HepG2 (cell line): ENCODE results near the gene GADD45A. TPM values are rescaled to one million over a fixed set of nuclear protein-coding genes. Genes with fewer than 3 reads are reported as not detected.

Experiments used
- ATAC-seq: fragments of 200-7000 bp; cut with Tn5 transposase; 3 replicates; pipeline ENCODE4 v1.9.1; 2020; ENCODE audit warnings: mild to moderate bottlenecking, moderate library complexity
- BruUV-seq: library from RNA; stranded (reverse); fragments of 400-500 nt; replicated peaks from 2 replicates; lab custom pipeline; 2021; lab: Mats Ljungman, UMichigan
- CTCF ChIA-PET: fragments of 300-600 bp; formaldehyde crosslinking; extraction: SDS; loops from one replicate; lab custom pipeline; 2021; ENCODE audit warnings: low total read pairs, inconsistent platforms, low intra/inter-chr PET ratio; lab: Yijun Ruan, JAX
- POLR2A ChIA-PET: fragments of 350-600 bp; sonication (Branson Sonifier 250); formaldehyde crosslinking; loops from one replicate; lab custom pipeline; 2020; ENCODE audit warnings: antibody characterized with exemption, inconsistent platforms; lab: Yijun Ruan, JAX
- DNase-seq: peaks from one replicate; pipeline ENCODE4 v3.0.0-alpha.2; 2015; ENCODE audit warnings: low spot score
- FAIRE-seq: peaks from 3 replicates; lab custom pipeline; 2011; peaks lifted over from hg19 to GRCh38; lab: Jason Lieb, UNC
- H2AFZ ChIP-seq: one replicate; pipeline ENCODE4 v1.6.1; 2011; ENCODE audit warnings: low read length, inconsistent platforms
- H3K27ac ChIP-seq: fragments of 300-600 bp; 3 replicates; pipeline ENCODE4 v1.8.0; 2011; ENCODE audit warnings: mixed run types, mild to moderate bottlenecking, mixed read lengths, low read length, inconsistent platforms; ENCODE audit not compliant: insufficient read depth; ENCODE audit errors: extremely low read length
- H3K27me3 ChIP-seq, 2 experiments: fragments of 200-600 bp in 1 of 2; 2 replicates in 1 of 2; 3 replicates in 1 of 2; pipeline versions ENCODE4 v1.6.0 to v1.8.0; 2011; ENCODE audit warnings: low read length in 2 of 2, mild to moderate bottlenecking in 2 of 2, moderate library complexity in 2 of 2, inconsistent platforms in 1 of 2; ENCODE audit not compliant: insufficient read depth in 2 of 2, control insufficient read depth in 1 of 2
- H3K36me3 ChIP-seq, 2 experiments: fragments of 200-600 bp in 1 of 2; replicated peaks in 1 of 2; 2 replicates in 1 of 2; 3 replicates in 1 of 2; pipeline versions ENCODE4 v1.5.1 to v1.8.0; 2011; ENCODE audit warnings: low read length in 2 of 2, inconsistent platforms in 1 of 2; ENCODE audit not compliant: insufficient read depth in 2 of 2, control insufficient read depth in 1 of 2
- H3K4me1 ChIP-seq: 2 replicates; pipeline ENCODE4 v1.5.1; 2012; ENCODE audit warnings: low read length, inconsistent platforms; ENCODE audit not compliant: insufficient read depth
- H3K4me2 ChIP-seq: 2 replicates; pipeline ENCODE4 v1.6.0; 2011; ENCODE audit warnings: low read depth, low read length, inconsistent platforms
- H3K4me3 ChIP-seq, 3 experiments: fragments of 200-600 bp in 1 of 3; sonication (generic), shearing (Covaris generic) in 1 of 3; replicated peaks in 1 of 3; 2 replicates each; pipeline ENCODE4 v1.5.1; 2011 to 2016; ENCODE audit warnings: low read length in 3 of 3, inconsistent platforms in 2 of 3, low read depth in 2 of 3, mild to moderate bottlenecking in 2 of 3, control low read depth in 1 of 3, mixed read lengths in 1 of 3; ENCODE audit not compliant: insufficient read depth in 1 of 3
- H3K79me2 ChIP-seq: one replicate; pipeline ENCODE4 v1.6.1; 2011; ENCODE audit warnings: low read length, inconsistent platforms; ENCODE audit not compliant: insufficient read depth
- H3K9ac ChIP-seq: 2 replicates; pipeline ENCODE4 v1.6.0; 2011; ENCODE audit warnings: mild to moderate bottlenecking, low read depth, low read length, inconsistent platforms; ENCODE audit not compliant: insufficient read depth
- H3K9me3 ChIP-seq: 2 replicates; pipeline ENCODE4 v1.5.1; 2012; ENCODE audit warnings: mild to moderate bottlenecking, low read length
- H4K20me1 ChIP-seq: 2 replicates; pipeline ENCODE4 v1.6.0; 2011; ENCODE audit warnings: inconsistent platforms, mild to moderate bottlenecking, low read length, moderate library complexity; ENCODE audit not compliant: insufficient read depth
- CREB1 ChIP-seq, 2 experiments: fragments of 450-650 bp in 1 of 2; IDR thresholded peaks; 2 replicates each; pipeline ENCODE4 v1.6.1; 2016 to 2017; ENCODE audit warnings: control low read depth in 1 of 2, mild to moderate bottlenecking in 1 of 2, missing compliant biosample characterization in 1 of 2, missing genetic modification characterization in 1 of 2
- MED1 ChIP-seq: sonication (generic); formaldehyde crosslinking; IDR thresholded peaks from 2 replicates; pipeline ENCODE4 v1.4.0; 2020; ENCODE audit warnings: missing genetic modification reagents
- MXD4 ChIP-seq: IDR thresholded peaks from 2 replicates; pipeline ENCODE4 v1.6.1; 2016; ENCODE audit warnings: mild to moderate bottlenecking, missing biosample characterization, missing genetic modification reagents
- ZNF512 ChIP-seq: sonication (generic); formaldehyde crosslinking; IDR thresholded peaks from 2 replicates; pipeline ENCODE4 v1.4.0; 2020; ENCODE audit warnings: mild to moderate bottlenecking, missing genetic modification reagents
- ZNF572 ChIP-seq: sonication (generic); formaldehyde crosslinking; IDR thresholded peaks from 2 replicates; pipeline ENCODE4 v1.5.1; 2020; ENCODE audit warnings: mild to moderate bottlenecking, missing genetic modification reagents
- WGBS: methylation state at CpG from one replicate; pipeline ENCODE4 v1.1.6; 2017; ENCODE audit warnings: low lambda C conversion rate; 5-methylcytosine and 5-hydroxymethylcytosine counted together
- in situ Hi-C: cut with HindIII; loops from 2 replicates; pipeline ENCODE4 v1.10.0; 2017; ENCODE audit warnings: low pct_unique_long_range_greater_than_20kb; ENCODE audit not compliant: extremely low pct_ligation_motif_present
- intact Hi-C: fragments of 100-400 bp; cut with micrococcal nuclease; formaldehyde crosslinking; loops from one replicate; pipeline ENCODE4 v1.10.0; 2022; ENCODE audit not compliant: unreplicated experiment
- polyA plus RNA-seq, 8 experiments: library from polyadenylated mRNA; depleted of rRNA in 3 of 8; stranded (reverse) in 7 of 8; unstranded in 1 of 8; fragments of >200 nt; fragmentation: Illumina TruSeq in 4 of 8; extraction: Trizol in 4 of 8; gene quantifications; 2 replicates each; pipeline versions ENCODE4 v1.2.1 to v1.2.3, GENCODE V29; 2011 to 2016; ENCODE audit warnings: low read depth in 4 of 8, missing spikeins in 1 of 8, mixed read lengths in 1 of 8; ENCODE audit not compliant: insufficient read depth in 1 of 8
- total RNA-seq, 5 experiments: library from RNA; depleted of rRNA; stranded (reverse); fragments of >200 nt; fragmentation: Illumina TruSeq; extraction: Trizol; gene quantifications; 2 replicates each; pipeline ENCODE4 v1.2.3, GENCODE V29; 2016; ENCODE audit warnings: low read depth in 1 of 5

The GADD45A gene
- total and polyA plus RNA-seq, 2 of the 13 experiments (the other 11 are each of a cell fraction or from before 2014, with no cell fraction given), result 33.2 to 46.2 TPM

GRCh38 chr1:67673468-67674201, 11.4 kb upstream of the GADD45A start:
- no peaks in the 10 kb centered on the region for H4K20me1 ChIP-seq
- whole genome bisulfite sequencing, result 22% methylated on average over 1 of the region's 1 CpG
- no peak overlapping the region for H3K4me3 ChIP-seq
- intact Hi-C loops (no loop called here), in situ Hi-C loops (no loop called here)
- H3K27me3 ChIP-seq, result no peaks in the 10 kb centered on the region; a peak in 1 of 5 replicates
- peaks cover 16% of the 10 kb centered on the region for H3K4me1 ChIP-seq
- H3K79me2 ChIP-seq, result no peaks in the 10 kb centered on the region
- no TSS peak for BruUV-seq
- POLR2A ChIA-PET, result interaction anchor here (4.1 kb wide), 1 partner anchor 13 kb away, joined by 20 read pairs; the partner anchor contains the start of gene GADD45A
- CTCF ChIA-PET, result no interaction called here
- H3K9me3 ChIP-seq, result no peaks in the 10 kb centered on the region
- H3K9ac ChIP-seq, result no peak overlapping the region
- no peak for ATAC-seq
- FAIRE-seq, result no peak
- H3K36me3 ChIP-seq, result no peaks in the 10 kb centered on the region
- TF ChIP-seq ZNF512 (peak; percentile 77; the same call in 1 of the 2 replicates), MXD4 (CRISPR knock-in tag) (no peak)
- TF ChIP-seq, all 625 proteins: peak for 1
- Histone ChIP-seq H3K27ac (no peak overlapping the region), H3K4me2 (no peak overlapping the region), H2AFZ (no peak overlapping the region)
- DNase-seq, result no peak

- ChIA-PET CTCF (no interaction called here), POLR2A (interaction anchor here (4.1 kb wide), 1 partner anchor 12 kb away, joined by 20 read pairs; the partner anchor contains the start of gene GADD45A)
- DNase-seq, result no peak
- Histone ChIP-seq H3K79me2 (no peaks in the 10 kb centered on the region), H3K9me3 (no peaks in the 10 kb centered on the region), H3K27me3 (no peaks in the 10 kb centered on the region; a peak in 1 of 5 replicates), H3K4me3 (no peak overlapping the region), H2AFZ (no peak overlapping the region), H3K36me3 (no peaks in the 10 kb centered on the region), H4K20me1 (no peaks in the 10 kb centered on the region)
- in situ Hi-C loops (no loop called here), intact Hi-C loops (no loop called here)
- no TSS peak for BruUV-seq
- no peak for ATAC-seq
- FAIRE-seq, result no peak
- TF ChIP-seq ZNF572 (CRISPR knock-in tag) (no peak), CREB1 (IDR thresholded peaks at IDR 0.05) (peak; percentile 32; the same call in 1 of the 2 replicates), CREB1 (CRISPR knock-in tag; IDR thresholded peaks at IDR 0.05) (no peak), MED1 (CRISPR knock-in tag) (no peak)
- TF ChIP-seq, all 625 proteins: peak for 1
- WGBS, result 11% methylated on average over 3 of the region's 4 CpGs
- H3K4me1 ChIP-seq, result peaks cover 12% of the 10 kb centered on the region; the same call in 1 of the 2 replicates
- H3K9ac ChIP-seq, result no peak overlapping the region
- H3K4me2 ChIP-seq, result no peak overlapping the region
- no peak overlapping the region for H3K27ac ChIP-seq
Measured at GRCh38 chr1:67674260-67675011, 10.6 kb upstream of the GADD45A start.
